GM12874 (cell line): Measurements from ENCODE around the gene FIP1L1.

Source experiments
- CTCF ChIP-seq: IDR thresholded peaks from 2 replicates; pipeline ENCODE4 v1.5.1; 2011; ENCODE audit warnings: low read depth, mild to moderate bottlenecking, control low read depth, low read length, moderate library complexity; ENCODE audit not compliant: insufficient read depth

Gene FIP1L1

DNA sequence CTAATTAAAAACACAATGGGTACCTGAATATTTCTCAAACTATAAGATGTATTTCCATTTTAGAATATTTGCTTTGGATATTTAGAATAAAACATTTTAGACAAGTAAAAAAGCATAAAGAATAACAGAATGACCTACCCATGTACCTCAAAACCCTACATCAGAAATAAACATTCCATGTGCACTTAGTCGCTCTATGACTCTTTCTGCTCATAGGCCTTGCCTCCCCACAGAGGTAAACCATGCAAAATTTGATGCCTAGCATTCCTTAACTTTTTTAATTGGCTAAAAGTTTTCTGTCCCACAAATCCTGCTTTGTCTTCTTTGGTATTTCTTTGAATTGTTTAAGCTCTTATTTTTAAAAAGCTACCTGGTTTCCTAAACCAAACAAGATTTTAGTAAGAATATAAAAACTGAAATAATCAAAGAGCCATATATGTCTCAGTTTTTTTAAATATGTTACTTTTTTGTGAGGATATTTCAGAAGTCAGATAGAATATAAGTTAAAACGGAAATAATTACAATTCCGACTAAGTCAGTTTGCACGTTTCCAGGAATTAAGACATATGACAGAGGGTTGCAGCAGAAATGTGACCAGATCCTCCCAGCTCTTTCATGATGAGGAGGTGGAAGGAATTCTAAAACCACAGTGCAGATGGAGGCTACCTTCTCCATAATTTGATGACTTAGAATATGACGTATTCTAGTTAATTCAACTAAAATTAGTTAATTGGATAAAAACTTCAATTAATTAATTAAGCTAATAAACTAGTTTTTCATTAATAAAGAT is 102.5 kb downstream of the FIP1L1 start:
- no peak for TF ChIP-seq CTCF

- no peak for TF ChIP-seq CTCF
Measured at GRCh38 chr4:53480909-53481308, 103.5 kb downstream of the FIP1L1 start.

- no peak for TF ChIP-seq CTCF
Measured at GRCh38 chr4:53481586-53481985, 104.1 kb downstream of the FIP1L1 start.

- TF ChIP-seq CTCF, result no peak
Measured at GRCh38 chr4:53483250-53483649, 105.8 kb downstream of the FIP1L1 start.

DNA sequence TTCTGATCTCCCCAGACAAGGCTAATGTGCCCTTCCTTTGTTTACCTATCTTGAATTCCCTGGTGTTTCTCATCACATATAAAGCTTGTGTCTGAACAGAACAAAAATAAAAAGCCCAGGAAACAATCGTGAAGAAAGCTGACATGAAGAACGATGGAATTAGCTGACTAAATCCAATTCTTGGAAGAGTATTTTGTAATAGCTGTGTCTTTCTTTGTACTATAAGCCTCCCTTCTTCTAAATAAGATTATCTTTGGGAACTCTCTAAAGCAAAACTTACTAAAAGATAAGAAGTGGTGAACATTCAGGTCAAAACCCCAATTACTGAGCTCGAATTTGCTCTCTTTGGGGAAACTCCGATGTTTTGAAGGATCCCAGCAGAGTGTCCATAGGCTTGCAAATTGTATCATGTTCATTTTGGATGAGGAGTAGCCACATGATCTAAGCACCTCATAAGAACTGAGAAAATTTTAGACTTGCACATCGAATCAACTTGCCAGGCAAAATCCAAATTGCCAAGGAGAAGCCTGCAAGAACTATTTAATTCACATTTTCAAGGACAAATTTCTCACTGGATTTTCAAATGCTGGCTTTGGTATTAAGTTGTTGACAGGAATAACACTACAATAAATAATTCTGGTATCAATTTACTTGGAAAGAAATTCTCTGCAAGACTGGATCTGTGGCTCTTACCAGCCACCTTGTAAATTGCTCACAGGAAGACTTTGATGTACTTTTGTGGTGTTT is 107.6 kb downstream of the FIP1L1 start:
- TF ChIP-seq CTCF, result no peak

DNA sequence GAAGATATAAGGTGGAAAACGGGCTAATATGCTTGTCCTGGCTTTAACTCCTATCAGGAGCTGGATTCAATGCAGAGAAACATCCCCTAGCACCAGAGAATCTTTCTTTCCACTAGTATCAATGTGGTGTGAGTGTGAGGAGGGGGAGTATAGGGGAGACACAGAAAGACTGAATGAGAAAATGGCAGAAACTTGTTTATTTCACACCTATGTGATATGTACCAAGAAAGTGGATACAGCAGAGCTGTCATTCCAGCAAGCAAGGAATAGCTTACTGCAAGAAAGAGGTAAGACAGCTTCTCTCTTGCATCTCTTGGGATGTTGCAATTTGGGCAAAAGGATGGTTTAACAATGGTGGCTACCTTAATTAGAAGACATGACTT is 108.2 kb downstream of the FIP1L1 start:
- TF ChIP-seq CTCF, result no peak

GRCh38 chr4:53487766-53488165 is 110.3 kb downstream of the FIP1L1 start:
- no peak for TF ChIP-seq CTCF
